Naive thymus-derived CD4-positive, alpha-beta T cell (primary cell): ENCODE measurements around the gene LITAFD. TPM values are rescaled to one million over a fixed set of nuclear protein-coding genes. Genes with fewer than 3 reads are reported as not detected.
A peak's percentile ranks its signal among the peaks of the same experiment; 100 is the strongest.
"Not testable (repeated sequence)": the region's sequence is repeated elsewhere in the genome, so short reads cannot be mapped to it uniquely, and the experiment has no call there.

Experiments used
- ATAC-seq: fragments of 150-1000 bp; cut with Tn5 transposase; 2 replicates; pipeline ENCODE4 v1.10.0; 2021; ENCODE audit warnings: mild to moderate bottlenecking, moderate library complexity
- CTCF ChIA-PET: fragments of 350-600 bp; sonication (Branson Sonifier 250); formaldehyde crosslinking; loops from one replicate; lab custom pipeline; 2021; ENCODE audit warnings: antibody characterized with exemption; lab: Charles Lee
- POLR2A ChIA-PET: fragments of 350-600 bp; sonication (Branson Sonifier 250); formaldehyde crosslinking; loops from one replicate; lab custom pipeline; 2021; ENCODE audit warnings: antibody characterized with exemption, inconsistent platforms; lab: Charles Lee
- DNase-seq, 9 donors: peaks; one replicate each; pipeline versions ENCODE4 v3.0.0 to v3.0.0-alpha.2; 2020 to 2022; ENCODE audit warnings: mixed read lengths in 1 of 9
- H3K27ac ChIP-seq: one replicate; pipeline ENCODE4 v1.7.0; 2013; ENCODE audit warnings: mild to moderate bottlenecking, low read depth, low read length, moderate library complexity
- H3K27me3 ChIP-seq, 2 donors: one replicate each; pipeline ENCODE4 v1.7.0; 2013; ENCODE audit warnings: low read length in 2 of 2, mild to moderate bottlenecking in 2 of 2, moderate library complexity in 2 of 2; ENCODE audit not compliant: control insufficient read depth in 2 of 2, insufficient read depth in 2 of 2
- H3K36me3 ChIP-seq, 3 experiments: 1 replicate in 2 of 3; 2 replicates in 1 of 3; pipeline ENCODE4 v1.7.0; 2013; ENCODE audit warnings: low read length in 3 of 3, mild to moderate bottlenecking in 3 of 3, moderate library complexity in 1 of 3; ENCODE audit not compliant: insufficient read depth in 3 of 3, control insufficient read depth in 2 of 3
- H3K4me1 ChIP-seq, 2 donors: one replicate each; pipeline ENCODE4 v1.7.0; 2013; ENCODE audit warnings: low read length in 2 of 2, mild to moderate bottlenecking in 2 of 2, moderate library complexity in 1 of 2; ENCODE audit not compliant: control insufficient read depth in 2 of 2, insufficient read depth in 2 of 2
- H3K4me3 ChIP-seq: 2 replicates; pipeline ENCODE4 v1.7.0; 2013; ENCODE audit warnings: mild to moderate bottlenecking, low read length
- H3K9me3 ChIP-seq, 3 experiments: 1 replicate in 2 of 3; 2 replicates in 1 of 3; pipeline ENCODE4 v1.7.0; 2013; ENCODE audit warnings: low read length in 3 of 3; ENCODE audit not compliant: control insufficient read depth in 2 of 3
- H3K27ac Mint-ChIP-seq, 9 donors: one replicate each; pipeline ENCODE4 v1.8.0; 2020 to 2022; ENCODE audit warnings: mixed read lengths in 9 of 9, mild to moderate bottlenecking in 8 of 9, moderate library complexity in 5 of 9, inconsistent platforms in 2 of 9
- H3K27me3 Mint-ChIP-seq, 5 donors: one replicate each; pipeline ENCODE4 v1.8.0; 2021 to 2022; ENCODE audit warnings: mixed read lengths in 5 of 5, mild to moderate bottlenecking in 1 of 5
- H3K36me3 Mint-ChIP-seq, 5 donors: one replicate each; pipeline ENCODE4 v1.8.0; 2020 to 2022; ENCODE audit warnings: mixed read lengths in 5 of 5, mild to moderate bottlenecking in 3 of 5, inconsistent platforms in 1 of 5
- H3K4me1 Mint-ChIP-seq, 7 donors: one replicate each; pipeline ENCODE4 v1.8.0; 2020 to 2022; ENCODE audit warnings: mixed read lengths in 7 of 7, mild to moderate bottlenecking in 3 of 7, inconsistent platforms in 1 of 7
- H3K4me3 Mint-ChIP-seq, 10 donors: one replicate each; pipeline ENCODE4 v1.8.0; 2020 to 2022; ENCODE audit warnings: mild to moderate bottlenecking in 10 of 10, mixed read lengths in 10 of 10, moderate library complexity in 6 of 10, inconsistent platforms in 2 of 10
- H3K9me3 Mint-ChIP-seq, 11 donors: one replicate each; pipeline ENCODE4 v1.8.0; 2020 to 2022; ENCODE audit warnings: mixed read lengths in 11 of 11, mild to moderate bottlenecking in 4 of 11, inconsistent platforms in 1 of 11, moderate library complexity in 1 of 11
- intact Hi-C, 2 donors: fragments of 100-400 bp; cut with micrococcal nuclease; formaldehyde crosslinking; loops; one replicate each; pipeline ENCODE4 v1.15.1; 2023
- polyA plus RNA-seq, 2 donors: library from polyadenylated mRNA; unstranded; fragments of 300-500 nt; fragmentation: Illumina TruSeq; gene quantifications; one replicate each; pipeline ENCODE4 v1.2.3, GENCODE V29; 2021
- total RNA-seq, 6 experiments: library from RNA in 5 of 6; stranded (reverse) in 5 of 6; gene quantifications; 1 replicate in 5 of 6; 2 replicates in 1 of 6; pipeline ENCODE4 v1.2.3 and lab custom pipeline; 2021 to 2026

Gene LITAFD
- total and polyA plus RNA-seq, 7 experiments from 2014 or later = not detected

DNA sequence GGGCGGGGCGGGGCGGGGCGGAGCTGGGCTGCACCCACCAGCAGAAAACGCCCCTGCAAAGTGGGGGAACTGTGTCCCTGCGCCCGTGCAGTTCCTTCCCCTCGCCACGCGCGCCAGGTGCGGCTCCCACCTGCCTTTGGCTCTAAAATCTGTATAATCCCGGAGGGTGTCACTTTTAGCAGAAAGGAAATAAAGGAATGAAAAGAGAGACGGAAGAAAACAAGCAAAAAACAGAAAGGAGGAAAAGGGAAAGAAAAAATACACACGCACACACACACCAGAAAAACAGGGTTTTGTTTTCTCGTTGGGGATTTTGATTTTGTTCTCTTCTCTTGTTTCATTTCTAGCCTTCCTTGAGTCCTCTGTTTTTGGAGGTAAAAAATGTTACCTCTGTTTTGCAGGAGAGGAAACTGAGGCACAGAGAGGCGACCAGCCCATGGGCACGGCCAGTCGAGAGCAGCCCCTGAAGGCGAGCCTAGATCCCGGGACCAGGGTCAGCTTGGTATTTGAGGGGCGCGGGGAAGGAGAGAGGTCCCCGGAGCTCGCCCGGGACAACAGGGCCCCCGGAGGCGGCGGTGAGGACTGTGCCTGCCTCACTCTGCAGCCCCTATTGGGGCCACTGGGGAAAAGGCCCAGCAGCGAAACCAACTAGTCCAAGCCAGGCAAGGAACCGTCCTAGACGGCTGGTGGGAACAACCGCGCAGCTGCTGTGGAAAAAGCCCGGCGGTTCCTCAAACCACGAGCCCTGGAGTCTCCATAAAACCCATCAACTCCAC is 12.8 kb upstream of the LITAFD start:
- peaks cover 26 to 62% (median 46%) of the 10 kb centered on the region in 7 donors for H3K4me1 Mint-ChIP-seq
- Histone ChIP-seq H3K27ac (peak overlapping the region; percentile 26), H3K27me3 (no peaks in the 10 kb centered on the region), H3K9me3 (no peaks in the 10 kb centered on the region), H3K4me1 (peaks cover 6 to 12% of the 10 kb centered on the region in 2 donors), H3K4me3 (peak overlapping the region; percentile 25), H3K36me3 (no peaks in the 10 kb centered on the region)
- H3K36me3 Mint-ChIP-seq = no peaks in the 10 kb centered on the region
- H3K9me3 Mint-ChIP-seq = peaks cover 0 to 3% (median 0%) of the 10 kb centered on the region in 11 donors
- peak overlapping the region in 8 of 9 donors; percentile 59 to 95 (median 90) for H3K27ac Mint-ChIP-seq
- intact Hi-C loops = loop anchor here (1.0 to 5.0 kb wide), 12 partner anchors 11 to 1875 kb away; partner anchors contain the start of genes ABAT (in 1 of the 2), ATF7IP2 (in 1 of the 2), HAPSTR1 (in 1 of the 2) and NUBP1 (in 1 of the 2)
- ChIA-PET CTCF (interaction anchor here (0.8 to 1.9 kb wide), 2 partner anchors 11 to 18 kb away, joined by 3 to 10 read pairs; no protein-coding TSS in a partner anchor), POLR2A (interaction anchor here (0.8 to 2.7 kb wide), 10 partner anchors 10 to 223 kb away, joined by 3 to 25 read pairs (median 4); partner anchors contain the start of genes ABAT, HAPSTR1, PMM2 and TMEM186)
- ATAC-seq = no peak
- H3K4me3 Mint-ChIP-seq = peak overlapping the region; percentile 83 to 97 (median 90)
- no peaks in the 10 kb centered on the region for H3K27me3 Mint-ChIP-seq
- DNase-seq = peak in 4 of 9 donors; percentile 58 to 61 (median 59)

DNA sequence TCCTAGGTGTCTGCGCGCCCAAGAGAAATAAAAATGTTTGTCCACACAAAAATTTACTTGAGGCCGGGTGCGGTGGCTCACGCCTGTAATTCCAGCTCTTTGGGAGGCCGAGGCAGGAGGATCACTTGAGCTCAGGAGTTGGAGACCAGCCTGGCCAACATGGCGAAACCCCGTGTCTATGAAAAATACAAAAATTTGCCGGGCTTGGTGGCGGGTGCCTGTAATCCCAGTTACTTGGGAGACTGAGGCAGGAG is 12.2 kb upstream of the LITAFD start:
- not testable (repeated sequence) for H3K36me3 ChIP-seq, DNase-seq, H3K27me3 ChIP-seq, H3K9me3 ChIP-seq, ATAC-seq, H3K9me3 Mint-ChIP-seq, H3K4me3 ChIP-seq, H3K27me3 Mint-ChIP-seq, H3K36me3 Mint-ChIP-seq
- H3K27ac Mint-ChIP-seq = peak overlapping the region in 2 of 9 donors; percentile 9 to 55
- H3K4me1 ChIP-seq = peaks cover 6 to 12% of the 10 kb centered on the region in 2 donors
- peak overlapping the region; percentile 26 for H3K27ac ChIP-seq
- POLR2A ChIA-PET = interaction anchor here (0.9 kb wide), 1 partner anchor 53 kb away, joined by 3 read pairs; no protein-coding TSS in a partner anchor
- intact Hi-C loops = loop anchor here (1.0 to 5.0 kb wide), 13 partner anchors 10 to 1875 kb away; partner anchors contain the start of genes ABAT (in 1 of the 2), ATF7IP2 (in 1 of the 2), HAPSTR1 (in 1 of the 2) and METTL22 (in 1 of the 2)
- H3K4me1 Mint-ChIP-seq = peaks cover 25 to 62% (median 46%) of the 10 kb centered on the region in 7 donors
- CTCF ChIA-PET = interaction anchor here (0.6 kb wide), 1 partner anchor 18 kb away, joined by 3 read pairs; no protein-coding TSS in a partner anchor
- H3K4me3 Mint-ChIP-seq = peak overlapping the region in 6 of 10 donors; percentile 13 to 97 (median 60)

DNA sequence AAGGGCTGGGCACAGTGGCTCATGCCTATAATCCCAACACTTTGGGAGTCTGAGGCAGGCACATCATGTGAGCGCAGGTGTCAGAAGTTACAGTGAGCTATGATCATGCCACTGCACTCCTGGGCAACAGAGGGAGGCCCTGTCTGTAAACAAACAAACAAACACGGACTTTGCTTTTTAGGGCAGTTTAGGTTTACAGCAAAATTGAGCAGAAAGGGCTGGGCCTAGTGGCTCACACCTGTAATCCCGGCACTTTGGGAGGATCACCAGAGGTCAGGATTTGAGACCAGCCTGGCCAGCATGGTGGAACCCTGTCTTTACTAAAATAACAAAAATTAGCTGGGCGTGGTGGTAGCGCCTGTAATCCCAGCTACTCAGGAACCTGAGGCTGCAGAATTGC is 10.1 kb upstream of the LITAFD start:
- no peaks in the 10 kb centered on the region for H3K27me3 Mint-ChIP-seq
- no peak overlapping the region for H3K4me3 Mint-ChIP-seq
- no peak overlapping the region for H3K27ac Mint-ChIP-seq
- no peaks in the 10 kb centered on the region for H3K36me3 Mint-ChIP-seq
- DNase-seq = no peak
- H3K4me3 ChIP-seq = no peak overlapping the region
- H3K4me1 ChIP-seq = peaks cover 6 to 10% of the 10 kb centered on the region in 2 donors
- peaks cover 23 to 43% (median 32%) of the 10 kb centered on the region in 7 donors for H3K4me1 Mint-ChIP-seq
- ATAC-seq = no peak
- no peak overlapping the region for H3K27ac ChIP-seq
- peaks cover 0 to 3% (median 0%) of the 10 kb centered on the region in 11 donors for H3K9me3 Mint-ChIP-seq
- POLR2A ChIA-PET = interaction anchor here (0.9 kb wide), 1 partner anchor 11 kb away, joined by 3 read pairs; no protein-coding TSS in a partner anchor
- intact Hi-C loops = no loop called here
- no peaks in the 10 kb centered on the region for H3K36me3 ChIP-seq
- H3K9me3 ChIP-seq = no peaks in the 10 kb centered on the region
- CTCF ChIA-PET = interaction anchor here (1.0 to 1.7 kb wide), 3 partner anchors 8 to 228 kb away, joined by 3 to 8 read pairs (median 5); no protein-coding TSS in a partner anchor
- H3K27me3 ChIP-seq = no peaks in the 10 kb centered on the region

DNA sequence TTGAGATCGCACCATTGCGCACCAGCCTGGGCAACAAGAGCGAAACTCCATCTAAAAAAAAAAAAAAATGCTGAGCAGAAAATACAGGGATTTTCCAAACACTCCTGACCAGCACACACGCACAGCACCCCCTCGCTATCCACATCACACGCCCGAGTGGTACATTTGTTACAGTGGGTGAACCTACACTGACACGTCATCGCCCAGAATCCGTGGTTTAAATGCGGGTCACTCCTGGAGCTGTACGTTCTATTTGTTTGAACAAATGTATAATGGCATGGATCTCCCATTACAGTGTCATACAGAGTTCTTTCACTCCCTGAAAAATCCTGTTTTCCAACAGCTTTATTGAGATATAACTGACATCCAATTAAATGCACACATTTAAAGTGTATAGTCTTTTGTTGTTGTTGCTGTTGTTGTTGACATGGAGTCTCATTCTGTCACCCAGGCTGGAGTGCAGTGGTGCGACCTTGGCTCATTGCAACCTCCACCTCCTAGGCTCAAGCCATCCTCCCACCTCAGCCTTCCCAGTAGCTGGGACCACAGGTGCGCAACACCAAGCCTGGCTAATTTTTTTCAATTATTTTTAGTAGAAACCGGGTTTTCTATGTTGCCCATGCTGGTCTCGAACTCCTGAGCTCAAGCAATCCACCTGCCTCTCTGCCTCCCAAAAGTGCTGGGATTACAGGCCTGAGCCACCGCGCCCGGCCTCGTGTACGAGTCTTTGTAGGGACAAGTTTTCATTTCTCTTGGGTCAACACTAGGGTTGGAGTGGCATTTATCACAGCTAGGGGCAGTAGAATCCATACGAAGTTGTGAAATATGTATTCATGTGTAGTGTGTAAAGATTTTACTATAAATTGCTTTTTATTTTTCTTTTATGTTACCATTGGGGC is 8.9 kb upstream of the LITAFD start:
- no peaks in the 10 kb centered on the region for H3K9me3 ChIP-seq
- H3K9me3 Mint-ChIP-seq = peaks cover 0 to 3% (median 0%) of the 10 kb centered on the region in 11 donors
- ChIA-PET CTCF (interaction anchor here (0.6 to 1.0 kb wide), 2 partner anchors 8 to 78 kb away, joined by 3 to 4 read pairs; no protein-coding TSS in a partner anchor), POLR2A (interaction anchor here (0.7 to 0.9 kb wide), 2 partner anchors 12 to 17 kb away, joined by 3 read pairs; no protein-coding TSS in a partner anchor)
- ATAC-seq (no peak), DNase-seq (no peak)
- no peak overlapping the region for H3K27ac ChIP-seq
- peaks cover 6% of the 10 kb centered on the region in 2 donors for H3K4me1 ChIP-seq
- peaks cover 13 to 35% (median 21%) of the 10 kb centered on the region in 7 donors for H3K4me1 Mint-ChIP-seq
- intact Hi-C loops = no loop called here
- no peaks in the 10 kb centered on the region for H3K27me3 Mint-ChIP-seq
- no peak overlapping the region for H3K4me3 ChIP-seq
- no peaks in the 10 kb centered on the region for H3K27me3 ChIP-seq
- H3K36me3 ChIP-seq = no peaks in the 10 kb centered on the region
- H3K36me3 Mint-ChIP-seq = no peaks in the 10 kb centered on the region
- no peak overlapping the region for H3K4me3 Mint-ChIP-seq
- H3K27ac Mint-ChIP-seq = peak overlapping the region in 3 of 9 donors; percentile 24 to 65 (median 36)

DNA sequence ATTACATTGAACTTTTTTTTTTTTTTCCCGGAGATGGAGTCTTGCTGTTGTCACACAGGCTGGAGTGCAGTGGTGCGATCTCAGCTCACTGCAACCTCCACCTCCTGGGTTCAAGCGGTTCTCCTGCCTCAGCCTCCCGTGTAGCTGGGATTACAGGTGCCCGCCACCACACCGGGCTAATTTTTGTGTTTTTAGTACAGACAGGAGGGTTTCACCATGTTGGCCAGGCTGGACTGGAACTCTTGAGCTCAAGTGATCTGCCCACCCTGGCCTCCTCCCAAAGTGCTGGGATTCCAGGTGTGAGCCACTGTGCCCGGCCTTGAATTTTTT is 8.3 kb upstream of the LITAFD start:
- Mint-ChIP-seq H3K4me1 (peaks cover 13 to 37% (median 21%) of the 10 kb centered on the region in 7 donors), H3K27ac (peak overlapping the region in 3 of 9 donors; percentile 24 to 65 (median 36))
- H3K9me3 Mint-ChIP-seq, ATAC-seq, H3K4me3 Mint-ChIP-seq, H3K27ac ChIP-seq, H3K36me3 Mint-ChIP-seq, H3K4me3 ChIP-seq, H3K27me3 ChIP-seq, intact Hi-C loops, H3K27me3 Mint-ChIP-seq, DNase-seq, H3K9me3 ChIP-seq, H3K4me1 ChIP-seq, H3K36me3 ChIP-seq: not testable (repeated sequence)
- CTCF ChIA-PET = interaction anchor here (0.7 to 0.9 kb wide), 2 partner anchors 20 to 301 kb away, joined by 3 read pairs; no protein-coding TSS in a partner anchor
- POLR2A ChIA-PET = interaction anchor here (0.5 kb wide), 1 partner anchor 40 kb away, joined by 3 read pairs; no protein-coding TSS in a partner anchor

DNA sequence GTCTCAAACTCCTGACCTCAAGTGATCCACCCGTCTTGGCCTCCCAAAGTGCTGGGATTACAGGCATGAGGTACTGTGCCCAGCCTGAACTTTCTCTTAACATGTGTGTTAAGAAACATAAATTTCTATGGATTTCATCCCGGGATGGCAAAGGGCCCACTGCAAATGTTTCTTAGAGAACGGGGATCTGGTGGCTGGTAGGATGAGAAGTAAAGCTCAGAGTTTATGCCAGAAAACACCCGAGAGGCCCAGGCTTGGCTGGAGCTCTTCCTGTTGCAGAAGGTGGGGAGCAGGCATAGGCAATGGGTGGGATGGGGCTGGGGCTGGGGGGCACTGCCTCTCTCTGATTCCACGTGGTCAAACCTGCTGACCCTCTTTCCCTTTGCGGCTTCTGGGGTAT is 7.8 kb upstream of the LITAFD start:
- Histone ChIP-seq H3K27me3 (no peaks in the 10 kb centered on the region), H3K4me3 (no peak overlapping the region), H3K27ac (no peak overlapping the region), H3K9me3 (no peaks in the 10 kb centered on the region), H3K36me3 (no peaks in the 10 kb centered on the region), H3K4me1 (peaks cover 3 to 6% of the 10 kb centered on the region in 2 donors)
- ATAC-seq (no peak), DNase-seq (no peak)
- ChIA-PET POLR2A (interaction anchor here (0.5 kb wide), 1 partner anchor 39 kb away, joined by 3 read pairs; no protein-coding TSS in a partner anchor), CTCF (interaction anchor here (0.7 to 0.9 kb wide), 2 partner anchors 20 to 302 kb away, joined by 3 read pairs; no protein-coding TSS in a partner anchor)
- Mint-ChIP-seq H3K4me3 (peak overlapping the region in 4 of 10 donors; percentile 14 to 47 (median 31)), H3K27me3 (no peaks in the 10 kb centered on the region), H3K4me1 (peaks cover 8 to 33% (median 17%) of the 10 kb centered on the region in 7 donors), H3K9me3 (peaks cover 0 to 1% (median 0%) of the 10 kb centered on the region in 11 donors), H3K27ac (peak overlapping the region in 7 of 9 donors; percentile 52 to 85 (median 64)), H3K36me3 (no peaks in the 10 kb centered on the region)
- intact Hi-C loops = no loop called here
